ENCODE results near the gene MLLT3. TPM values are rescaled to one million over a fixed set of nuclear protein-coding genes. Genes with fewer than 3 reads are reported as not detected.

The MLLT3 gene
- total and polyA plus RNA-seq, 2 of the 8 experiments (the other 6 are each of a cell fraction or from before 2014, with no cell fraction given) = 5.9 to 9.6 TPM

DNA sequence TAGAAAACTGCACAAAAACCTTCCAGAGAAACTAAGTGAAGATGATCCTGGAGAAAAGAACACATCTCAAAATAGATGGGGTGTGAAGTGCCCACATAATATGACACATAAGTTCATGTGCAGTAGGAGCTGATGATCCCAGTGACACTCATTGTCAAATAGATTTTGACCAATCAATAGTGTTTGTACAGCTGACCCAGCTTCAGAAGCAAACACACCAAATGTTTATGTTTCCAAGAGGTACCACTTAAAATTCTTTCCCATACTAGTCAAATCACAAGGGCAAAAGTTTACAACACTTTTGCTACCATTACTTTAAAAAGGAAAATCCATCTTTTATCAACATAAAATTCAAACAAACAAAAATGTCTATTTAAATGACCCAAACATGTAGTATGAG is 175.0 kb downstream of the MLLT3 start (continued):
- TF ChIP-seq TAF1 (IDR thresholded peaks at IDR 0.05; ENCODE audit: low read depth, low read length) (no peak), SIX5 (IDR thresholded peaks at IDR 0.05; ENCODE audit: low read depth, low read length) (no peak), RBBP5 (IDR thresholded peaks at IDR 0.05; ENCODE audit: borderline replicate concordance, low read depth, low read length) (no peak), KDM4A (IDR thresholded peaks at IDR 0.05; ENCODE audit: low read depth, low read length, severe bottlenecking) (no peak), POLR2A (IDR thresholded peaks at IDR 0.05; ENCODE audit: control extremely low read depth in 1 of 2, low read depth in 2 of 2, low read length in 2 of 2) (no peak), RNF2 (IDR thresholded peaks at IDR 0.05; ENCODE audit: borderline replicate concordance, low read depth, low read length, missing control alignments, poor library complexity, severe bottlenecking) (no peak), SP1 (IDR thresholded peaks at IDR 0.05; ENCODE audit: low read depth, low read length) (no peak), KDM1A (IDR thresholded peaks at IDR 0.05; ENCODE audit: borderline replicate concordance, low read length) (no peak), TAF7 (optimal IDR thresholded peaks at IDR 0.05; ENCODE audit: borderline replicate concordance, low read depth, low read length) (no peak), NANOG (IDR thresholded peaks at IDR 0.05; ENCODE audit: insufficient read depth, low read depth, low read length, poor library complexity, severe bottlenecking) (no peak), CREB1 (IDR thresholded peaks at IDR 0.05) (no peak), EP300 (IDR thresholded peaks at IDR 0.05; ENCODE audit: borderline replicate concordance in 1 of 2, low read depth in 2 of 2, low read length in 2 of 2) (no peak), CBX8 (IDR thresholded peaks at IDR 0.05; ENCODE audit: borderline replicate concordance, low read depth, low read length) (no peak), CEBPB (IDR thresholded peaks at IDR 0.05; ENCODE audit: low read depth, low read length) (no peak), RAD21 (IDR thresholded peaks at IDR 0.05 in 1 of 2, conservative IDR thresholded peaks at IDR 0.05 in 1 of 2; ENCODE audit: low read depth in 2 of 2, low read length in 2 of 2) (no peak)
- TF ChIP-seq, protein P1, sequence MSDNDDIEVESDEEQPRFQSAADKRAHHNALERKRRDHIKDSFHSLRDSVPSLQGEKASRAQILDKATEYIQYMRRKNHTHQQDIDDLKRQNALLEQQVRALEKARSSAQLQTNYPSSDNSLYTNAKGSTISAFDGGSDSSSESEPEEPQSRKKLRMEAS (IDR thresholded peaks at IDR 0.05) = no peak
- TF ChIP-seq, protein P2, sequence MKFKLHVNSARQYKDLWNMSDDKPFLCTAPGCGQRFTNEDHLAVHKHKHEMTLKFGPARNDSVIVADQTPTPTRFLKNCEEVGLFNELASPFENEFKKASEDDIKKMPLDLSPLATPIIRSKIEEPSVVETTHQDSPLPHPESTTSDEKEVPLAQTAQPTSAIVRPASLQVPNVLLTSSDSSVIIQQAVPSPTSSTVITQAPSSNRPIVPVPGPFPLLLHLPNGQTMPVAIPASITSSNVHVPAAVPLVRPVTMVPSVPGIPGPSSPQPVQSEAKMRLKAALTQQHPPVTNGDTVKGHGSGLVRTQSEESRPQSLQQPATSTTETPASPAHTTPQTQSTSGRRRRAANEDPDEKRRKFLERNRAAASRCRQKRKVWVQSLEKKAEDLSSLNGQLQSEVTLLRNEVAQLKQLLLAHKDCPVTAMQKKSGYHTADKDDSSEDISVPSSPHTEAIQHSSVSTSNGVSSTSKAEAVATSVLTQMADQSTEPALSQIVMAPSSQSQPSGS (IDR thresholded peaks at IDR 0.05; ENCODE audit: low read length) = no peak

Measured in H1 (cell line).